GM23338 (cell line): ENCODE measurements around the gene MFGE8. TPM values are rescaled to one million over a fixed set of nuclear protein-coding genes. Genes with fewer than 3 reads are reported as not detected.

Experiments used
- ATAC-seq: fragments of 200-7000 bp; cut with Tn5 transposase; 3 replicates; pipeline ENCODE4 v1.9.1; 2020
- DNase-seq: peaks from one replicate; pipeline ENCODE4 v3.0.0-alpha.2; 2015; ENCODE audit warnings: low spot score
- H2AFZ ChIP-seq: fragments of 200-600 bp; sonication (generic); 2 replicates; pipeline ENCODE4 v1.8.0; 2016; ENCODE audit warnings: antibody characterized with exemption, mild to moderate bottlenecking, moderate library complexity
- H3F3A ChIP-seq: fragments of 200-600 bp; sonication (generic); replicated peaks from 2 replicates; pipeline ENCODE4 v1.8.0; 2017; ENCODE audit warnings: antibody characterized with exemption, mixed run types, low read depth
- H3K27ac ChIP-seq: fragments of 200-600 bp; sonication (generic); 2 replicates; pipeline ENCODE4 v1.6.1; 2016; ENCODE audit warnings: low read depth
- H3K27me3 ChIP-seq: fragments of 200-600 bp; sonication (generic); 2 replicates; pipeline ENCODE4 v1.8.0; 2016; ENCODE audit warnings: mild to moderate bottlenecking, mixed run types, moderate library complexity; ENCODE audit not compliant: insufficient read depth
- H3K36me3 ChIP-seq: fragments of 200-600 bp; sonication (generic); 2 replicates; pipeline ENCODE4 v1.8.0; 2016; ENCODE audit warnings: mild to moderate bottlenecking; ENCODE audit not compliant: insufficient read depth
- H3K4me1 ChIP-seq: fragments of 200-600 bp; sonication (generic); 2 replicates; pipeline ENCODE4 v1.8.0; 2016; ENCODE audit warnings: mild to moderate bottlenecking, moderate library complexity; ENCODE audit not compliant: insufficient read depth
- H3K4me2 ChIP-seq: fragments of 200-600 bp; sonication (generic); 2 replicates; pipeline ENCODE4 v1.7.1; 2017; ENCODE audit warnings: mixed run types
- H3K4me3 ChIP-seq: fragments of 200-600 bp; sonication (generic); 2 replicates; pipeline ENCODE4 v1.6.1; 2016; ENCODE audit warnings: mixed run types
- H3K79me2 ChIP-seq: fragments of 200-600 bp; sonication (generic); replicated peaks from 2 replicates; pipeline ENCODE4 v1.8.0; 2017; ENCODE audit warnings: mild to moderate bottlenecking; ENCODE audit not compliant: insufficient read depth
- H3K9me2 ChIP-seq: fragments of 200-600 bp; sonication (generic); 2 replicates; pipeline ENCODE4 v1.8.0; 2017; ENCODE audit not compliant: insufficient read depth
- H4K20me1 ChIP-seq: fragments of 200-600 bp; sonication (generic); replicated peaks from 2 replicates; pipeline ENCODE4 v1.8.0; 2017; ENCODE audit warnings: mild to moderate bottlenecking; ENCODE audit not compliant: insufficient read depth
- H3K27ac Mint-ChIP-seq: 2 replicates; pipeline ENCODE4 v1.8.0; 2020; ENCODE audit warnings: inconsistent platforms, mild to moderate bottlenecking, moderate library complexity, mixed read lengths
- H3K27me3 Mint-ChIP-seq: 3 replicates; pipeline ENCODE4 v1.8.0; 2022; ENCODE audit warnings: low read depth, mild to moderate bottlenecking, moderate library complexity, mixed read lengths, inconsistent platforms; ENCODE audit not compliant: insufficient read depth, poor library complexity
- H3K36me3 Mint-ChIP-seq: 3 replicates; pipeline ENCODE4 v1.8.0; 2021; ENCODE audit warnings: low read depth, mild to moderate bottlenecking, inconsistent platforms, moderate library complexity, mixed read lengths
- H3K4me1 Mint-ChIP-seq: 3 replicates; pipeline ENCODE4 v1.8.0; 2020; ENCODE audit warnings: mild to moderate bottlenecking, inconsistent platforms, mixed read lengths
- H3K4me3 Mint-ChIP-seq: 3 replicates; pipeline ENCODE4 v1.8.0; 2021; ENCODE audit warnings: moderate library complexity, mild to moderate bottlenecking, inconsistent platforms, mixed read lengths
- H3K9me3 Mint-ChIP-seq: 3 replicates; pipeline ENCODE4 v1.8.0; 2020; ENCODE audit warnings: moderate library complexity, mild to moderate bottlenecking, inconsistent platforms, mixed read lengths
- CREB1 ChIP-seq: fragments of 250-450 bp; sonication (Bioruptor Pico); IDR thresholded peaks from 2 replicates; pipeline ENCODE4 v1.5.0; 2020; ENCODE audit warnings: low read depth, mild to moderate bottlenecking, moderate library complexity
- EZH2phosphoT487 ChIP-seq: fragments of 200-600 bp; sonication (generic); IDR thresholded peaks from one replicate; pipeline ENCODE4 v1.8.1; 2018; ENCODE audit warnings: antibody characterized with exemption; ENCODE audit not compliant: unreplicated experiment
- JUNB ChIP-seq: IDR thresholded peaks from one replicate; pipeline ENCODE4 v1.6.1; 2016; ENCODE audit warnings: antibody characterized with exemption; ENCODE audit not compliant: unreplicated experiment
- NANOG ChIP-seq: IDR thresholded peaks from 2 replicates; pipeline ENCODE4 v1.6.1; 2016; ENCODE audit warnings: antibody characterized with exemption, borderline replicate concordance
- POLR2AphosphoS5 ChIP-seq: IDR thresholded peaks from 2 replicates; pipeline ENCODE4 v1.6.1; 2016; ENCODE audit warnings: antibody characterized with exemption, low read depth
- STAT1 ChIP-seq: IDR thresholded peaks from one replicate; pipeline ENCODE4 v1.6.1; 2016; ENCODE audit warnings: antibody characterized with exemption; ENCODE audit not compliant: unreplicated experiment
- ZNF114 ChIP-seq: fragments of 250-450 bp; sonication (Bioruptor Pico); IDR thresholded peaks from 2 replicates; pipeline ENCODE4 v1.5.0; 2020; ENCODE audit warnings: mild to moderate bottlenecking, moderate library complexity
- ZNF331 ChIP-seq: fragments of 250-450 bp; sonication (Bioruptor Pico); IDR thresholded peaks from 2 replicates; pipeline ENCODE4 v1.5.0; 2020; ENCODE audit warnings: low read depth, mild to moderate bottlenecking, moderate library complexity
- polyA plus RNA-seq: library from polyadenylated mRNA; unstranded; fragments of >200 nt; fragmentation: Nextera tagmentation; extraction: Ambion mirVana; gene quantifications from 2 replicates; pipeline ENCODE4 v1.2.1, GENCODE V29; 2016
- total RNA-seq: library from RNA; depleted of rRNA; stranded (reverse); fragments of >200 nt; shearing (Covaris generic); gene quantifications from 2 replicates; pipeline ENCODE4 v1.2.3, GENCODE V29; 2014
- TF ChIP-seq, protein P1 (sequence below), 2 experiments: fragments of 200-600 bp in 1 of 2; sonication (generic) in 1 of 2; conservative IDR thresholded peaks; 2 replicates each; pipeline versions ENCODE4 v1.5.1 to v1.6.1; 2016 to 2017; ENCODE audit warnings: antibody characterized with exemption in 2 of 2, low read depth in 2 of 2, mild to moderate bottlenecking in 2 of 2, moderate library complexity in 1 of 2
- TF ChIP-seq, protein P2 (sequence below): IDR thresholded peaks from 2 replicates; pipeline ENCODE4 v1.6.1; 2016; ENCODE audit warnings: antibody characterized with exemption
- TF ChIP-seq, protein P3 (sequence below): IDR thresholded peaks from one replicate; pipeline ENCODE4 v1.6.1; 2018; ENCODE audit warnings: antibody characterized with exemption; ENCODE audit not compliant: unreplicated experiment

Gene MFGE8
- total and polyA plus RNA-seq, 2 experiments from 2014 or later: 279 to 671 TPM

DNA sequence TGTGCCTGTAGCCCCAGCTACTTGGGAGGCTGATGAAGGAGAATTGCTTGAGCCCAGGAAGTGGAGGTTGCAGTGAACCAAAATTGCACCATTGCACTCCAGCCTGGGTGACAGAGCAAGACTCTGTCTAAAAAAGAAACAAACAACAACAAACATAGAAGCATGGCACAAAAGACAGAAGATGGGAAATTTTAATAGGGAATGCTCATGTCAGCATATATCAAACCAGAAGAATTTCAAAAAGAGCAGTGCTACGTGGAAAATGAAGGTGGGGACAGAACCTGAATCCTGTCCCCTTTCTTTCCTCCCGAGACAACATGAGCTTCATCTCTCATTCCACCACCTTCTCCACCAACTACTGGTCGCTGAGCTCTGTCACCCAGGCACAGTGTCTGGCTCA lies 46.3 kb upstream of the MFGE8 start:
- DNase-seq: no peak
- Histone ChIP-seq H3F3A (no peaks in the 10 kb centered on the region), H3K27ac (no peak overlapping the region), H3K4me3 (no peak overlapping the region), H3K79me2 (no peaks in the 10 kb centered on the region), H3K4me1 (no peaks in the 10 kb centered on the region), H2AFZ (no peak overlapping the region), H4K20me1 (no peaks in the 10 kb centered on the region), H3K36me3 (no peaks in the 10 kb centered on the region), H3K9me2 (peaks cover 14% of the 10 kb centered on the region; the same call in 1 of the 2 replicates), H3K27me3 (no peaks in the 10 kb centered on the region), H3K4me2 (no peak overlapping the region)
- peaks cover 3% of the 10 kb centered on the region for H3K27me3 Mint-ChIP-seq
- H3K27ac Mint-ChIP-seq: no peak overlapping the region
- no peak for TF ChIP-seq CREB1
- no peak for TF ChIP-seq EZH2phosphoT487
- no peaks in the 10 kb centered on the region for H3K4me1 Mint-ChIP-seq
- no peak for ATAC-seq
- H3K36me3 Mint-ChIP-seq: peaks cover 10% of the 10 kb centered on the region; the same call in 1 of the 3 replicates
- no peak overlapping the region for H3K4me3 Mint-ChIP-seq
- H3K9me3 Mint-ChIP-seq: peaks cover 11% of the 10 kb centered on the region

DNA sequence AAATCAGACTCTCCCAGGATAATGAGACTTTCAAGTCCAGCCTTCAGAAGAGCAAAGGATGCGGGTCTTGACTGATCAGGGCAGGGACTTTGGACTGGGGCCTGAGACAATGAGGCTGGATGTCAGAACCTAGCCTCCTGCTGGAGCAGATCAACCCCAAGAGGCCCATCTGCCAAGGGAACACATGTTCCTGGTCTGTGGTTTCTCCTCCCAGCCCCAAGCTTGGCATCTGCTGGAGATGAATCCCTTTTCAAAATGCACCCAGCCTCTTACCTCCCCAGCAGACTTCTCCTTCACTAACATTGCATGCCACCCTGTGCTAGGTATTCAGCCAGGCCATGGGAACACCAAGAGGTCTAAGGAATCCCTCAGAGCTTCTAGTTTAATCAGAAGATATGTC lies 43.7 kb upstream of the MFGE8 start:
- Mint-ChIP-seq H3K9me3 (peaks cover 4% of the 10 kb centered on the region; the same call in 2 of the 3 replicates), H3K27me3 (peaks cover 4% of the 10 kb centered on the region), H3K36me3 (peaks cover 4% of the 10 kb centered on the region; the same call in 2 of the 3 replicates), H3K4me3 (no peak overlapping the region), H3K27ac (no peak overlapping the region), H3K4me1 (peaks cover 4% of the 10 kb centered on the region; the same call in 1 of the 3 replicates)
- ATAC-seq (no peak), DNase-seq (no peak)
- H3K27me3 ChIP-seq: no peaks in the 10 kb centered on the region
- H3K4me1 ChIP-seq: peaks cover 3% of the 10 kb centered on the region; the same call in 1 of the 2 replicates
- peaks cover 14% of the 10 kb centered on the region; the same call in 1 of the 2 replicates for H3K9me2 ChIP-seq
- no peak overlapping the region for H3K27ac ChIP-seq
- H3F3A ChIP-seq: no peaks in the 10 kb centered on the region
- H3K36me3 ChIP-seq: no peaks in the 10 kb centered on the region
- H4K20me1 ChIP-seq: no peaks in the 10 kb centered on the region
- H3K4me2 ChIP-seq: no peak overlapping the region
- H3K79me2 ChIP-seq: no peaks in the 10 kb centered on the region
- no peak overlapping the region for H3K4me3 ChIP-seq
- H2AFZ ChIP-seq: no peak overlapping the region; the same call in 1 of the 2 replicates
- TF ChIP-seq JUNB (no peak), NANOG (no peak), ZNF331 (CRISPR knock-in tag) (no peak), ZNF114 (CRISPR knock-in tag) (no peak), STAT1 (no peak), POLR2AphosphoS5 (no peak), EZH2phosphoT487 (no peak)
- TF ChIP-seq, protein P1, sequence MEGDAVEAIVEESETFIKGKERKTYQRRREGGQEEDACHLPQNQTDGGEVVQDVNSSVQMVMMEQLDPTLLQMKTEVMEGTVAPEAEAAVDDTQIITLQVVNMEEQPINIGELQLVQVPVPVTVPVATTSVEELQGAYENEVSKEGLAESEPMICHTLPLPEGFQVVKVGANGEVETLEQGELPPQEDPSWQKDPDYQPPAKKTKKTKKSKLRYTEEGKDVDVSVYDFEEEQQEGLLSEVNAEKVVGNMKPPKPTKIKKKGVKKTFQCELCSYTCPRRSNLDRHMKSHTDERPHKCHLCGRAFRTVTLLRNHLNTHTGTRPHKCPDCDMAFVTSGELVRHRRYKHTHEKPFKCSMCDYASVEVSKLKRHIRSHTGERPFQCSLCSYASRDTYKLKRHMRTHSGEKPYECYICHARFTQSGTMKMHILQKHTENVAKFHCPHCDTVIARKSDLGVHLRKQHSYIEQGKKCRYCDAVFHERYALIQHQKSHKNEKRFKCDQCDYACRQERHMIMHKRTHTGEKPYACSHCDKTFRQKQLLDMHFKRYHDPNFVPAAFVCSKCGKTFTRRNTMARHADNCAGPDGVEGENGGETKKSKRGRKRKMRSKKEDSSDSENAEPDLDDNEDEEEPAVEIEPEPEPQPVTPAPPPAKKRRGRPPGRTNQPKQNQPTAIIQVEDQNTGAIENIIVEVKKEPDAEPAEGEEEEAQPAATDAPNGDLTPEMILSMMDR (conservative IDR thresholded peaks at IDR 0.05; ENCODE audit: low read depth in 2 of 2): no peak
- TF ChIP-seq, protein P2, sequence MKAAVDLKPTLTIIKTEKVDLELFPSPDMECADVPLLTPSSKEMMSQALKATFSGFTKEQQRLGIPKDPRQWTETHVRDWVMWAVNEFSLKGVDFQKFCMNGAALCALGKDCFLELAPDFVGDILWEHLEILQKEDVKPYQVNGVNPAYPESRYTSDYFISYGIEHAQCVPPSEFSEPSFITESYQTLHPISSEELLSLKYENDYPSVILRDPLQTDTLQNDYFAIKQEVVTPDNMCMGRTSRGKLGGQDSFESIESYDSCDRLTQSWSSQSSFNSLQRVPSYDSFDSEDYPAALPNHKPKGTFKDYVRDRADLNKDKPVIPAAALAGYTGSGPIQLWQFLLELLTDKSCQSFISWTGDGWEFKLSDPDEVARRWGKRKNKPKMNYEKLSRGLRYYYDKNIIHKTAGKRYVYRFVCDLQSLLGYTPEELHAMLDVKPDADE: no peak
- TF ChIP-seq, protein P3, sequence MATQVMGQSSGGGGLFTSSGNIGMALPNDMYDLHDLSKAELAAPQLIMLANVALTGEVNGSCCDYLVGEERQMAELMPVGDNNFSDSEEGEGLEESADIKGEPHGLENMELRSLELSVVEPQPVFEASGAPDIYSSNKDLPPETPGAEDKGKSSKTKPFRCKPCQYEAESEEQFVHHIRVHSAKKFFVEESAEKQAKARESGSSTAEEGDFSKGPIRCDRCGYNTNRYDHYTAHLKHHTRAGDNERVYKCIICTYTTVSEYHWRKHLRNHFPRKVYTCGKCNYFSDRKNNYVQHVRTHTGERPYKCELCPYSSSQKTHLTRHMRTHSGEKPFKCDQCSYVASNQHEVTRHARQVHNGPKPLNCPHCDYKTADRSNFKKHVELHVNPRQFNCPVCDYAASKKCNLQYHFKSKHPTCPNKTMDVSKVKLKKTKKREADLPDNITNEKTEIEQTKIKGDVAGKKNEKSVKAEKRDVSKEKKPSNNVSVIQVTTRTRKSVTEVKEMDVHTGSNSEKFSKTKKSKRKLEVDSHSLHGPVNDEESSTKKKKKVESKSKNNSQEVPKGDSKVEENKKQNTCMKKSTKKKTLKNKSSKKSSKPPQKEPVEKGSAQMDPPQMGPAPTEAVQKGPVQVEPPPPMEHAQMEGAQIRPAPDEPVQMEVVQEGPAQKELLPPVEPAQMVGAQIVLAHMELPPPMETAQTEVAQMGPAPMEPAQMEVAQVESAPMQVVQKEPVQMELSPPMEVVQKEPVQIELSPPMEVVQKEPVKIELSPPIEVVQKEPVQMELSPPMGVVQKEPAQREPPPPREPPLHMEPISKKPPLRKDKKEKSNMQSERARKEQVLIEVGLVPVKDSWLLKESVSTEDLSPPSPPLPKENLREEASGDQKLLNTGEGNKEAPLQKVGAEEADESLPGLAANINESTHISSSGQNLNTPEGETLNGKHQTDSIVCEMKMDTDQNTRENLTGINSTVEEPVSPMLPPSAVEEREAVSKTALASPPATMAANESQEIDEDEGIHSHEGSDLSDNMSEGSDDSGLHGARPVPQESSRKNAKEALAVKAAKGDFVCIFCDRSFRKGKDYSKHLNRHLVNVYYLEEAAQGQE: no peak
